Liver (tissue), 9 donors: ENCODE results near the gene GPR152. TPM values are rescaled to one million over a fixed set of nuclear protein-coding genes. Genes with fewer than 3 reads are reported as not detected.

ENCODE experiments used
- DNase-seq: peaks from one replicate; pipeline ENCODE4 v3.0.0-alpha.2; 2017; ENCODE audit warnings: low spot score
- H3K27ac ChIP-seq, 2 donors: one replicate each; pipeline ENCODE4 v1.7.0; 2013; ENCODE audit warnings: inconsistent platforms in 2 of 2, low read length in 2 of 2, control low read depth in 1 of 2, low read depth in 1 of 2, mild to moderate bottlenecking in 1 of 2
- H3K27me3 ChIP-seq, 4 donors: one replicate each; pipeline versions ENCODE4 v1.6.1 to v1.7.0; 2013; ENCODE audit warnings: low read length in 3 of 4, inconsistent platforms in 1 of 4, mild to moderate bottlenecking in 1 of 4, moderate library complexity in 1 of 4; ENCODE audit not compliant: control insufficient read depth in 4 of 4, insufficient read depth in 4 of 4
- H3K36me3 ChIP-seq, 4 donors: one replicate each; pipeline versions ENCODE4 v1.6.1 to v1.7.0; 2013; ENCODE audit warnings: low read length in 3 of 4, mild to moderate bottlenecking in 3 of 4, low read depth in 1 of 4, moderate library complexity in 1 of 4; ENCODE audit not compliant: control insufficient read depth in 4 of 4, insufficient read depth in 3 of 4
- H3K4me1 ChIP-seq, 4 donors: one replicate each; pipeline versions ENCODE4 v1.6.1 to v1.7.0; 2013; ENCODE audit warnings: low read length in 3 of 4, mild to moderate bottlenecking in 3 of 4, moderate library complexity in 1 of 4; ENCODE audit not compliant: control insufficient read depth in 4 of 4, insufficient read depth in 4 of 4
- H3K4me3 ChIP-seq, 3 donors: one replicate each; pipeline versions ENCODE4 v1.6.1 to v1.7.0; 2013; ENCODE audit warnings: low read length in 3 of 3, control low read depth in 1 of 3, low read depth in 1 of 3, mild to moderate bottlenecking in 1 of 3
- H3K9ac ChIP-seq, 2 donors: one replicate each; pipeline ENCODE4 v1.7.0; 2013; ENCODE audit warnings: low read length in 2 of 2, mild to moderate bottlenecking in 2 of 2, moderate library complexity in 2 of 2, control low read depth in 1 of 2, low read depth in 1 of 2
- H3K9me3 ChIP-seq, 4 donors: one replicate each; pipeline versions ENCODE4 v1.6.1 to v1.7.0; 2013; ENCODE audit warnings: low read length in 3 of 4; ENCODE audit not compliant: control insufficient read depth in 4 of 4
- ATF3 ChIP-seq: IDR thresholded peaks from 2 replicates; pipeline ENCODE4 v1.6.1; 2016; ENCODE audit warnings: antibody characterized with exemption
- CTCF ChIP-seq: fragments of 150-350 bp; IDR thresholded peaks from 2 replicates; pipeline ENCODE4 v1.5.1; 2017; ENCODE audit warnings: improper control_type of control experiment, low read depth, low read length; ENCODE audit not compliant: missing input control
- EGR1 ChIP-seq, 2 donors: IDR thresholded peaks; 2 replicates each; pipeline ENCODE4 v1.6.1; 2016 to 2018; ENCODE audit warnings: antibody characterized with exemption in 2 of 2, low read depth in 2 of 2
- FOXA1 ChIP-seq: IDR thresholded peaks from 2 replicates; pipeline ENCODE4 v1.6.1; 2016; ENCODE audit warnings: antibody characterized with exemption
- GABPA ChIP-seq, 2 donors: IDR thresholded peaks in 1 of 2; conservative IDR thresholded peaks in 1 of 2; 2 replicates each; pipeline ENCODE4 v1.6.1; 2016; ENCODE audit warnings: antibody characterized with exemption in 2 of 2, mild to moderate bottlenecking in 1 of 2, moderate library complexity in 1 of 2
- HNF4G ChIP-seq: IDR thresholded peaks from 2 replicates; pipeline ENCODE4 v1.6.1; 2016; ENCODE audit warnings: antibody characterized with exemption
- JUND ChIP-seq, 2 donors: IDR thresholded peaks; 2 replicates each; pipeline ENCODE4 v1.6.1; 2016; ENCODE audit warnings: antibody characterized with exemption in 2 of 2
- MAX ChIP-seq: IDR thresholded peaks from 2 replicates; pipeline ENCODE4 v1.6.1; 2016; ENCODE audit warnings: antibody characterized with exemption
- NR2F2 ChIP-seq: IDR thresholded peaks from 2 replicates; pipeline ENCODE4 v1.6.1; 2016; ENCODE audit warnings: antibody characterized with exemption
- RAD21 ChIP-seq, 2 donors: IDR thresholded peaks; 2 replicates each; pipeline ENCODE4 v1.6.1; 2016; ENCODE audit warnings: antibody characterized with exemption in 2 of 2, mild to moderate bottlenecking in 2 of 2
- REST ChIP-seq: IDR thresholded peaks from 2 replicates; pipeline ENCODE4 v1.6.1; 2016; ENCODE audit warnings: antibody characterized with exemption, mild to moderate bottlenecking
- RXRA ChIP-seq, 2 donors: IDR thresholded peaks; 2 replicates each; pipeline ENCODE4 v1.6.1; 2017 to 2018; ENCODE audit warnings: antibody characterized with exemption in 2 of 2, mild to moderate bottlenecking in 1 of 2
- TAF1 ChIP-seq: conservative IDR thresholded peaks from 2 replicates; pipeline ENCODE4 v1.6.1; 2016; ENCODE audit warnings: antibody characterized with exemption, mild to moderate bottlenecking
- YY1 ChIP-seq: IDR thresholded peaks from 2 replicates; pipeline ENCODE4 v1.6.1; 2016; ENCODE audit warnings: antibody characterized with exemption, mild to moderate bottlenecking
- ZBTB33 ChIP-seq: IDR thresholded peaks from 2 replicates; pipeline ENCODE4 v1.6.1; 2016; ENCODE audit warnings: antibody characterized with exemption
- WGBS: extraction: QIAGEN DNeasy Blood & Tissue Kit; methylation state at CpG from one replicate; pipeline ENCODE4 v1.1.7; 2013; 5-methylcytosine and 5-hydroxymethylcytosine counted together
- polyA plus RNA-seq, 2 donors: library from polyadenylated mRNA; stranded (reverse) in 1 of 2; unstranded in 1 of 2; fragments of 200-250 nt in 1 of 2; fragments of >200 nt in 1 of 2; fragmentation: Nextera tagmentation in 1 of 2; extraction: Ambion mirVana in 1 of 2; gene quantifications; one replicate each; pipeline versions ENCODE4 v1.2.1 to v1.2.3, GENCODE V29; 2013 to 2015
- total RNA-seq, 2 donors: library from RNA; depleted of rRNA; stranded (reverse); fragments of >200 nt; gene quantifications; one replicate each; pipeline ENCODE4 v1.2.3, GENCODE V29; 2014
- donor health status: healthy.
- donor health status: healthy.
- donor health status: healthy.
- donor health status: healthy.
- donor health status: healthy.

The GPR152 gene
- total and polyA plus RNA-seq, 4 donors: not detected

GRCh38 chr11:67463680-67464410, 11.3 kb upstream of the GPR152 start:
- no peak overlapping the region for H3K9ac ChIP-seq
- H3K9me3 ChIP-seq: no peaks in the 10 kb centered on the region
- H3K36me3 ChIP-seq: no peaks in the 10 kb centered on the region
- peak overlapping the region in 2 of 3 donors; percentile 26 to 82 for H3K4me3 ChIP-seq
- WGBS: 69% methylated on average over 20 of the region's 20 CpGs
- peaks cover 19 to 40% (median 30%) of the 10 kb centered on the region in 4 donors for H3K4me1 ChIP-seq
- TF ChIP-seq MAX (no peak), JUND (IDR thresholded peaks at IDR 0.05) (peak in 1 of 2 donors; percentile 78), ZBTB33 (no peak), TAF1 (no peak), NR2F2 (no peak), HNF4G (no peak), CTCF (no peak), FOXA1 (no peak)
- no peak for DNase-seq
- peak overlapping the region; percentile 73 to 95 for H3K27ac ChIP-seq
- H3K27me3 ChIP-seq: no peaks in the 10 kb centered on the region

- H3K9me3 ChIP-seq: no peaks in the 10 kb centered on the region
- peaks cover 15 to 35% (median 28%) of the 10 kb centered on the region in 4 donors for H3K4me1 ChIP-seq
- TF ChIP-seq TAF1: no peak
- TF ChIP-seq RAD21 (IDR thresholded peaks at IDR 0.05): no peak
- TF ChIP-seq CTCF: no peak
- no peak for TF ChIP-seq NR2F2
- TF ChIP-seq EGR1 (IDR thresholded peaks at IDR 0.05; ENCODE audit: low read depth in 2 of 2): no peak
- no peak for TF ChIP-seq RXRA (IDR thresholded peaks at IDR 0.05)
- no peak for TF ChIP-seq JUND (IDR thresholded peaks at IDR 0.05)
- TF ChIP-seq HNF4G: no peak
- TF ChIP-seq YY1: no peak
- TF ChIP-seq REST: no peak
- TF ChIP-seq GABPA (IDR thresholded peaks at IDR 0.05 in 1 of 2, conservative IDR thresholded peaks at IDR 0.05 in 1 of 2): no peak
- TF ChIP-seq ATF3: no peak
- no peak for TF ChIP-seq FOXA1
- no peak overlapping the region for H3K9ac ChIP-seq
- H3K27ac ChIP-seq: no peak overlapping the region
- 97% methylated on average over 10 of the region's 10 CpGs for WGBS
- H3K4me3 ChIP-seq: no peak overlapping the region
- H3K27me3 ChIP-seq: no peaks in the 10 kb centered on the region
- no peak for DNase-seq
- no peaks in the 10 kb centered on the region for H3K36me3 ChIP-seq
Measured at GRCh38 chr11:67463186-67463585, 10.7 kb upstream of the GPR152 start.
